Neural progenitor cell (in vitro differentiated cells): ENCODE results near the gene ZCCHC18. TPM values are rescaled to one million over a fixed set of nuclear protein-coding genes. Genes with fewer than 3 reads are reported as not detected.

Experiments used
- DNase-seq: peaks from one replicate; pipeline ENCODE4 v3.0.0-alpha.2; 2016; ENCODE audit warnings: low spot score
- H2AFZ ChIP-seq: fragments of 200-600 bp; sonication (generic); replicated peaks from 2 replicates; pipeline ENCODE4 v1.6.1; 2016; ENCODE audit warnings: antibody characterized with exemption
- H3F3A ChIP-seq: fragments of 200-600 bp; sonication (generic); 2 replicates; pipeline ENCODE4 v1.6.1; 2016; ENCODE audit warnings: antibody characterized with exemption, low read depth
- H3K27ac ChIP-seq: fragments of 200-600 bp; sonication (generic); 2 replicates; pipeline ENCODE4 v1.5.1; 2016; ENCODE audit warnings: mild to moderate bottlenecking
- H3K27me3 ChIP-seq: fragments of 200-600 bp; sonication (generic); 2 replicates; pipeline ENCODE4 v1.6.1; 2016; ENCODE audit warnings: mild to moderate bottlenecking, moderate library complexity
- H3K36me3 ChIP-seq: fragments of 200-600 bp; sonication (generic); 2 replicates; pipeline ENCODE4 v1.5.1; 2016
- H3K4me1 ChIP-seq: fragments of 200-600 bp; sonication (generic); 2 replicates; pipeline ENCODE4 v1.6.1; 2016; ENCODE audit warnings: mixed run types
- H3K4me2 ChIP-seq: fragments of 200-600 bp; sonication (generic); 2 replicates; pipeline ENCODE4 v1.6.1; 2016
- H3K4me3 ChIP-seq: fragments of 200-600 bp; sonication (generic); 2 replicates; pipeline ENCODE4 v1.5.1; 2016
- H3K79me2 ChIP-seq: fragments of 200-600 bp; sonication (generic); 2 replicates; pipeline ENCODE4 v1.6.1; 2016; ENCODE audit warnings: low read depth
- H3K9ac ChIP-seq: fragments of 200-600 bp; sonication (generic); 2 replicates; pipeline ENCODE4 v1.6.1; 2016
- H3K9me3 ChIP-seq: fragments of 200-600 bp; sonication (generic); 2 replicates; pipeline ENCODE4 v1.5.1; 2016; ENCODE audit warnings: low read depth
- H4K20me1 ChIP-seq: fragments of 200-600 bp; sonication (generic); 2 replicates; pipeline ENCODE4 v1.6.1; 2016; ENCODE audit warnings: low read depth
- H3K27ac Mint-ChIP-seq: 3 replicates; pipeline ENCODE4 v1.8.0; 2021; ENCODE audit warnings: mixed read lengths
- H3K27me3 Mint-ChIP-seq: 2 replicates; pipeline ENCODE4 v1.8.0; 2022; ENCODE audit warnings: low read depth, mild to moderate bottlenecking, inconsistent platforms, moderate library complexity, mixed read lengths; ENCODE audit not compliant: insufficient read depth
- H3K36me3 Mint-ChIP-seq: 3 replicates; pipeline ENCODE4 v1.8.0; 2021; ENCODE audit warnings: mixed read lengths
- H3K4me1 Mint-ChIP-seq: 3 replicates; pipeline ENCODE4 v1.8.0; 2021; ENCODE audit warnings: mixed read lengths
- H3K4me3 Mint-ChIP-seq: 3 replicates; pipeline ENCODE4 v1.8.0; 2021; ENCODE audit warnings: mild to moderate bottlenecking, moderate library complexity, mixed read lengths
- H3K9me3 Mint-ChIP-seq: 3 replicates; pipeline ENCODE4 v1.8.0; 2020; ENCODE audit warnings: mixed read lengths
- EZH2 ChIP-seq: fragments of 200-600 bp; sonication (generic); IDR thresholded peaks from 2 replicates; pipeline ENCODE4 v1.6.1; 2017; ENCODE audit warnings: antibody characterized with exemption, mild to moderate bottlenecking, moderate library complexity
- EZH2phosphoT487 ChIP-seq: fragments of 200-600 bp; sonication (generic); IDR thresholded peaks from 2 replicates; pipeline ENCODE4 v1.6.1; 2017; ENCODE audit warnings: antibody characterized with exemption
- total RNA-seq: library from RNA; depleted of rRNA; stranded (reverse); fragments of >200 nt; gene quantifications from 2 replicates; pipeline ENCODE4 v1.2.3, GENCODE V29; 2015; ENCODE audit warnings: low replicate concordance
- TF ChIP-seq, protein P1 (sequence below): fragments of 200-600 bp; sonication (generic); IDR thresholded peaks from 2 replicates; pipeline ENCODE4 v1.5.1; 2017; ENCODE audit warnings: antibody characterized with exemption, mild to moderate bottlenecking

ZCCHC18 gene
- total RNA-seq, 1 donor from 2014 or later: 4.6 TPM

DNA sequence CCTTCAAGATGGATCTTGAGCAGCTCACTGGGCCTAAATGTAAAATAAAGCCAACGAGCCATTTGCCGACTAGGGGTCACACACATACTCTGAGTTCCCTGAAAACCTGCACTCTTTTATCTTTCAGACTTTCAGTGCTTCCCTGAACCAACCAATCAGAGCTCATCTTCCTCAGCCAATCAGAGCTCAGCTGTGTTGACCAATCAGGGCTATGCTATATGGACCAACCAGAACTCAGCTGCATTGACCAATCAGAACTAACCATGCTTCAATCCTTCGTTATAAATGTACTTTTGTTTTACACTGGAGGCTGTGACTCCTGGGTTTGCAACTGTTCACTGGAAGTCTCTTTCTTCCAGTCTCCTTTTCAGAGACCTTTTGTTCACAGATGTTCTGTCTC is 25.2 kb downstream of the ZCCHC18 start:
- Histone ChIP-seq H3K9me3 (no peaks in the 10 kb centered on the region), H3F3A (no peaks in the 10 kb centered on the region), H2AFZ (no peak overlapping the region), H3K4me3 (no peak overlapping the region), H3K27ac (no peak overlapping the region), H3K4me1 (no peaks in the 10 kb centered on the region), H3K79me2 (no peaks in the 10 kb centered on the region), H3K27me3 (no peaks in the 10 kb centered on the region), H3K9ac (no peak overlapping the region), H4K20me1 (no peaks in the 10 kb centered on the region), H3K4me2 (no peak overlapping the region), H3K36me3 (no peaks in the 10 kb centered on the region)
- Mint-ChIP-seq H3K4me3 (no peak overlapping the region), H3K27me3 (peaks cover 2% of the 10 kb centered on the region), H3K4me1 (peaks cover 6% of the 10 kb centered on the region), H3K27ac (no peak overlapping the region), H3K36me3 (no peaks in the 10 kb centered on the region), H3K9me3 (no peaks in the 10 kb centered on the region)
- no peak for DNase-seq
- TF ChIP-seq EZH2phosphoT487 (no peak), EZH2 (no peak)
- TF ChIP-seq, protein P1, sequence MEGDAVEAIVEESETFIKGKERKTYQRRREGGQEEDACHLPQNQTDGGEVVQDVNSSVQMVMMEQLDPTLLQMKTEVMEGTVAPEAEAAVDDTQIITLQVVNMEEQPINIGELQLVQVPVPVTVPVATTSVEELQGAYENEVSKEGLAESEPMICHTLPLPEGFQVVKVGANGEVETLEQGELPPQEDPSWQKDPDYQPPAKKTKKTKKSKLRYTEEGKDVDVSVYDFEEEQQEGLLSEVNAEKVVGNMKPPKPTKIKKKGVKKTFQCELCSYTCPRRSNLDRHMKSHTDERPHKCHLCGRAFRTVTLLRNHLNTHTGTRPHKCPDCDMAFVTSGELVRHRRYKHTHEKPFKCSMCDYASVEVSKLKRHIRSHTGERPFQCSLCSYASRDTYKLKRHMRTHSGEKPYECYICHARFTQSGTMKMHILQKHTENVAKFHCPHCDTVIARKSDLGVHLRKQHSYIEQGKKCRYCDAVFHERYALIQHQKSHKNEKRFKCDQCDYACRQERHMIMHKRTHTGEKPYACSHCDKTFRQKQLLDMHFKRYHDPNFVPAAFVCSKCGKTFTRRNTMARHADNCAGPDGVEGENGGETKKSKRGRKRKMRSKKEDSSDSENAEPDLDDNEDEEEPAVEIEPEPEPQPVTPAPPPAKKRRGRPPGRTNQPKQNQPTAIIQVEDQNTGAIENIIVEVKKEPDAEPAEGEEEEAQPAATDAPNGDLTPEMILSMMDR: no peak

DNA sequence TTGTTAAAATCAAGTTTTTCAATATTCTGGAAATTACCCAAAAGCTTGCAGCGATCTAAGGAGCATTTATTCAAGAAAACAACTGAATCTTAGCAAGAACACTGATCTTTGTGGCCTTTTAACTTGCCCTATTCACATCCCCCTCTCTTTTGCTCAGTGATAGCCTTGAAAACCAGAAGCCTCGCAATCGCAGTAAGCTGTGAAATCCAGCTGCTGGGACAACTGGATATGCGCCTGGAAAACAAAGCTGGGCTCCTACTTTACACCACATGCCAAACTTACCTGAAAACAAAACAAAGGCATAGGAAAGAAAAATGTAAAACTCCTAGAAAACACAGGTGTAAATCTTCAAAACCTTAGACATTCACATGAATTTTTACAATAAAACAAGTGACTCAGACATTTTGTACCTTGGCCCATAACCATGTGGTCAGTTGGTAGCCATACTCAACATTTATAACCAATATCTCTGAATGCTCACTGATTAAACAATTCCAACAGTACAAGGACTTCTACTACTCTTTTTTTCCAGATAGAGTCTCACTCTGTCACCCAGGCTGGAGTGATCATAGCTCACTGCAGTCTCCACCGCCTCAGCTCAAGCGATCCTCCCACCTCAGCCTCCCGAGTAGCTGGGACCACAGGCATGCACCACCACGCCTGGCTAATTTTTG is 28.9 kb downstream of the ZCCHC18 start:
- no peak overlapping the region for H3K4me2 ChIP-seq
- H3K9ac ChIP-seq: no peak overlapping the region
- DNase-seq: no peak
- H3K27me3 Mint-ChIP-seq: no peaks in the 10 kb centered on the region
- no peak overlapping the region for H3K4me3 ChIP-seq
- no peak overlapping the region for H3K27ac Mint-ChIP-seq
- H3F3A ChIP-seq: no peaks in the 10 kb centered on the region
- H3K27ac ChIP-seq: no peak overlapping the region
- no peaks in the 10 kb centered on the region for H3K36me3 ChIP-seq
- H3K36me3 Mint-ChIP-seq: no peaks in the 10 kb centered on the region
- H3K4me3 Mint-ChIP-seq: no peak overlapping the region
- peaks cover 4% of the 10 kb centered on the region for H3K4me1 Mint-ChIP-seq
- H3K9me3 ChIP-seq: no peaks in the 10 kb centered on the region
- no peaks in the 10 kb centered on the region for H3K9me3 Mint-ChIP-seq
- peaks cover 11% of the 10 kb centered on the region for H3K27me3 ChIP-seq
- no peak overlapping the region for H2AFZ ChIP-seq
- H3K4me1 ChIP-seq: no peaks in the 10 kb centered on the region
- no peaks in the 10 kb centered on the region for H3K79me2 ChIP-seq
- H4K20me1 ChIP-seq: no peaks in the 10 kb centered on the region
- TF ChIP-seq EZH2 (no peak), EZH2phosphoT487 (no peak)
- TF ChIP-seq, protein P1: no peak

DNA sequence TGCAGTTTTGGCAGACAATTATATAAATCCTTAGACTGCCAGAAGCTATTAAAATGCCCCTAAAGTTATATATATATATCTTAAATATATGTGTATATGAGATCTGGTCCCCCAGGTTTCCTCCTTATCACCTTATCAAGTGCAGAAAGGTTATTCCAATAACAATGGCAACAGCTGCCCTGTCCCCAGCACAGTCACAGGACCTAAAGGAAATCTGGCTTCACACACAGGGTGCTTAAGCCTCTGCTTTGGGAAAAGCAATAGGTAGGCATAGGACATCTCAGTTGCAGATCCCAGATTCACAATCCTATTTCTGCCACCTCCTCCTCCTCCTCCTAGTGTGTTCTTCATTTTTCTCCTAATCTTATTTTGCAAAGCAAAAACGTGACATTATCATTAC is 38.7 kb downstream of the ZCCHC18 start:
- H3K27me3 Mint-ChIP-seq: no peaks in the 10 kb centered on the region
- DNase-seq: no peak
- Histone ChIP-seq H3K79me2 (no peaks in the 10 kb centered on the region), H3K27ac (no peak overlapping the region), H3K9ac (no peak overlapping the region), H2AFZ (no peak overlapping the region), H3K4me3 (no peak overlapping the region), H4K20me1 (no peaks in the 10 kb centered on the region), H3K9me3 (no peaks in the 10 kb centered on the region), H3K36me3 (no peaks in the 10 kb centered on the region), H3K4me1 (no peaks in the 10 kb centered on the region), H3F3A (no peaks in the 10 kb centered on the region), H3K27me3 (peaks cover under 1% of the 10 kb centered on the region), H3K4me2 (no peak overlapping the region)
- H3K4me3 Mint-ChIP-seq: no peak overlapping the region
- H3K4me1 Mint-ChIP-seq: no peaks in the 10 kb centered on the region
- TF ChIP-seq, protein P1: no peak
- TF ChIP-seq EZH2: no peak
- no peak overlapping the region for H3K27ac Mint-ChIP-seq
- H3K9me3 Mint-ChIP-seq: no peaks in the 10 kb centered on the region
- H3K36me3 Mint-ChIP-seq: no peaks in the 10 kb centered on the region
